NCI-H187 treated with DMSO at 0.1 percent for 48 hours (cell line): ENCODE data around the gene NPIPB6.

Source experiments
- DNase-seq: peaks from one replicate; lab custom pipeline; 2025; lab: John Stamatoyannopoulos, UW

Gene NPIPB6

DNA sequence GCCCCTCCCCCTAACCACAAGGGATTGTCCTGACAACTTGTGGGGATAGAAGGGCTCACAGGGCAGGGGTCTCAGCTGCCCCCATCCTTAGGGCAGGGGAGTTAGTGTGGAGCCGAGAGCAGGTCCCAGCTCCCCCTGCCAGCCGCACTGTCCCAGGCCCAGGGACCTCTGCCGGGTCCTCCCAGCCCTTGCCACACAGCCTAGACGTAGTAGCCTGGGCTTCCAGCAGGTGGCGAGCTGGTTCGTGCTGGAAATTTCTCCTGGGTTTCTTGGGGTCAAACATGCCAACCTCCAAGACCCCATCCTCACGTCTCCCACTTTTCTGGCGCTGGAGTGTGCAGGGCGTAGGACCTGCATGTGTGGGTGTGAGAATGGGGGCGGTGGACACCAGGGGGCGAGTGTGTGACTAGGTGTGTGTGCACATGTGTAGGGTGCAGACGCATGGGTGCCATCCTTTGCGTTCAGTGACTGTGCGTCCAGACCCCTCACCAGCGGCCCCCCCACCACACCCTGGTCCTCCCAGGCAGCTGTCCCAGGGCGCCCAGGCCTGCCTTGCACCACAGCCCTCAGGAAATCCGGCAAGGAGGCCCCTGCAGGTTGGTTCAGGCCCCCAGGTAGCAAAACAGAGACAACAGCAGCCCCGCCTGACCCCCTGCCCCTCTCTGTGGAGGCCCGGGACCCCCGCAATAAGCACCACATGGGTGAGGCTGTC, 41.5 kb downstream of the NPIPB6 start:
- DNase-seq, result no peak

DNA sequence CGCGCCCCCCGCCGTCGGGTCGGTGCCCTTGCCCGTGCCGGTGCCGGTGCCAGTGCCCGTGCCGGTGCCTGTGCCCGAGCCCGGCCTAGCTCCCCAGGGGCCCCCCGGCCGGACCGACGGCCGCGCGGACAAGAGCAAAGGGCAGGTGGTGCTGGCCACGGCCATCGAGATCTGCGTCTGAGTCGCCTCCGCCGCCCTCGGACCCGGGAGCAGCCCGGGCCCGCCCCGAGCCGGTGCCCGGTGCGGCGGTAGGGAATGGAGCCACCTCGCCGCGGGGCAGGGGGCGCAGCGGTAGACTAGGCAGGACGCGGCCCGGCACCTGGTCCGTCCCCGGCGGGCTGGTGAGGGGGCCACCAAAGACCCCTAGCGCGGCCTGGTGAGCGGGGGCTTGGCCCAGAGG, 42.6 kb downstream of the NPIPB6 start:
- DNase-seq, result no peak

DNA sequence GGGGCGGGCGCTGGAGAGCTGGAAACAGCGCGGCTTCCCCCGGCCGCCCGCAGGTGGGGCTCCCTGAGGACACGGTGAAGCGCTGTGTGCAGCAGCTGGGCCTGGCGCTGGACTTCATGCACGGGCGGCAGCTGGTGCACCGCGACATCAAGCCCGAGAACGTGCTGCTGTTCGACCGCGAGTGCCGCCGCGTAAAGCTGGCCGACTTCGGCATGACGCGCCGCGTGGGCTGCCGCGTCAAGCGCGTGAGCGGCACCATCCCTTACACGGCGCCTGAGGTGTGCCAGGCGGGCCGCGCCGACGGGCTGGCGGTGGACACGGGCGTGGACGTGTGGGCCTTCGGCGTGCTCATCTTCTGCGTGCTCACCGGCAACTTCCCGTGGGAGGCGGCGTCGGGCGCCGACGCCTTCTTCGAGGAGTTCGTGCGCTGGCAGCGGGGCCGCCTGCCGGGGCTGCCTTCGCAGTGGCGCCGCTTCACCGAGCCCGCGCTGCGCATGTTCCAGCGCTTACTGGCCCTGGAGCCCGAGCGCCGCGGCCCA, 43.2 kb downstream of the NPIPB6 start:
- DNase-seq, result no peak

DNA sequence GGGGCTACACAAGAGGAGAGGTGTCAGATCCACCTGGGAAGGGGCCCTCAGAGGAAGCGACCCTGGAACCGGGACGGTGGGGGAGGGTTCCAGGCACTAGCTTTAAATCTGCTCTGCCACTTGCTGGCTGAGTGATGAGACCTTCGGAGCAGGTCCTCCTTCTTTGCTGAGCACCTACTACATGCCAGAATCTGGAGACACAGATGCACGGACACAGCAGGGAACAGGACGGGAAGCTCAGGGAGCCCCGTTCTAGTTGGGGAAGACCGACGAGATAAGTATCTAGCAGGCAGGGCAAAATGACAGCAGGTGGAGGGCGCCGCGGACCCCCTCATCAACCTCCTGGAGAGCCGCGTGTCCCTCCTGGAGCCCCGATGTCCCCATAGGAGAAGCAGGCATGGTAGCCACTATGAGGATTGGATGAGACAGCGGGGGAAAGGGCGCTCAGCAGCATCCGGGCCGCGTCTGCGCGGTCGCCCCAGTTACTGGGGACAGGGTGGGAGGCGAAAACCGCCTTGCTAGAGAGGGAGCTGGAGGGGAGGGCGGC, 43.8 kb downstream of the NPIPB6 start:
- DNase-seq, result no peak

DNA sequence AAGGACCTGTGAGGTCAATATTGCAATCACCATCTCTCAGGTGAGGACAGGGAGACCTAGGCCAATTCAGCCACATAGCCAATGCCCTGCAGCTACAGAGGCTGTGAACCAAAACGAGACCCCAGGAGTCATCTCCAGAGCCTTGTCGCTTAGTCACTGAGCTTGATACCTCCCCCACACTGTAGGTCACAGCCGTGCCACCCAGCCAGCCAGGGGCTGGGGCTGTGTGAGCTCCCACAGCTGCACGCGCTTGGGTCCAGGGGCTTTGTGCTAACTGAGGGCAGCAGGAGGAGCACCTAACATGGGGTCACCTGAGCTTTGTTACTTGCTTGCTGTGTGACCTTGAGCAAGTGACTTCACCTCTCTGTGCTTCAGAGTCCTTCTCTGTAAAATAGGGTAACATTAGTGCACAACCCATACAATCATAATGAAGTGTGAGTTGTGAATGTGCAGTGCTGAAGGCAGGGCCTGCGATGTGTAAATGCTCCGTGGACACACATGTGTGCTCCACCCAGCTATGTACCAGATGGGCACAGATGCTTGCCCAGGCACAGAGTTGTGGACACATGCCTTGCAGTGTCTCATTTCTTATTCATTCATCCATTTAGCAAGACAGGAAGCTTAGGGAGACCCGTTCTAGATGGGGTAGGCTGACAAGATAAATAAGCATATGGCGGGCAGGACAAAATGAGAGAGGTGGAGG, 45.1 kb downstream of the NPIPB6 start:
- DNase-seq, result no peak

DNA sequence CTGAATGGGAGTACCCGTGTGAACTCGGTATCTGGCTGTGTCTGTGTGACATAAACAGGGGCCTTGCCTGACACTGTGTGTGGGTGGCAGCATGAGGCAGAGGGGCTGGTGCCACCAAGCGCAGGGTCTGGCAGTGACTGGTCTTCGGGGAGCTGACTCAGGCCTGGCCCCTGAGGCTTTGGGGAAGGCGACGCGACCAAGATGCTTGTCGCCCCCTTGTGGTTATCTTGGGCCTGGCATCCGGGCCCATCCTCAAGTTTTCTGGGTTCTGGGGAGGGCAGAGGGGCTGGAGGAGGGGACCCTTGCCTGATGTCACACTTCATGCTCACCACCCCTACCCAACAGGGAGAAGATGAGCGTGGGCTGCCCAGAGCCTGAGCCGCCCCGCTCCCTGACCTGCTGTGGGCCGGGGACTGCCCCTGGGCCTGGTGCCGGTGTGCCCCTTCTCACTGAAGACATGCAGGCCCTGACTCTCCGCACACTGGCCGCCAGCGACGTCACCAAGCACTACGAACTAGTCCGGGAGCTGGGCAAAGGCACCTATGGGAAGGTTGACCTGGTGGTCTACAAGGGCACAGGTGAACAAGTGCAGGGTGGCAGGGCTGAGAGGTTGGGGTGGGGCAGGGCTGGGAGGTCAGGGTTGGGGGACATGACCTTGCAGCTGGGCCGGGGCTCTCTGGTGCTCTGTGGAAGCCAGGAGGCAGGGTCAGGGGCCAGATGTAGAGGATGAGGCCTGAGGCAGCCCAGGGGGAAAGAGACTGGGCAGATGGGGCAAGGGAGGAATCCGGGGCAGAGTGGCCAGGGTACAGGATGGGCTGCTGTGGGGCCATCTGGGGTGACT, 46.0 kb downstream of the NPIPB6 start:
- DNase-seq, result no peak

DNA sequence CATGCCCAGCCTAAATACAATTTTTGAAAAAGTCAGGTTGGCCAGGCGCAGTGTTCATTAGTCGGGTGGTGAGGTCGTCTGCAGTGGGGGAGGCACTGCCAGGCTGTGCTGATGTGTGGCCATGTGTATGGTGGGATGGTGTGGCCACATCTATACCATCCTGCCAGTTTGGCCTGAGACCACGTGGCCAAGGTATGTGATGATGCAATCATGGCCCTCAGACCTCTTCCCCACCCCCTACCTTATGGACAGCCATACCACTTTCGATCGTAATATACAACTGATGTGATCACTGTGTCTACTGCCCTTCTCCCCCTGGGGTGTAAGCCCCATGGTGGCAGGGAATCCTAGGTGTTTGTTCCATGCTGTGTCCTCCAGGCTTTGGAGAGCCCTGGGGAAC, 47.3 kb downstream of the NPIPB6 start:
- DNase-seq, result no peak

DNA sequence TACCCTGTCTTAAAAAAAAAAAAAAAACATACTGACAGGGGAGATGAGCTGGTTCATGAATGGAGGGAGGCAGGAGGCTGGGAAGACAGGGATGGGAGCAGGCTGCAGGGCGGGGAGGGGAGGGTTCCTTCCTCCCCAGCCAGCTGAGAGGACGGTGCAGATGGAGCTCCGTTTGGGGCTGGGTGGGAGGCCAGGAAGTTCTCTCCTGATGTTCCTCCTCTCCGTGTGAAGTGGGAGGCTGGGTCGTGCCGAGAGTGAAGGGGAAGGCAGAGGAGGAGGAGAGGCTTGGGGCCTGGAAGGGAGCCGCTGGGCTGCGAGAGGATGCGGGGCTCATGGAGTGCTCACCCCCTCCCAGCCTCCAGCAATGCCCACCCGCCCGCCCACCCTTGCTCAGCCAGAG, 49.7 kb downstream of the NPIPB6 start:
- DNase-seq, result no peak

DNA sequence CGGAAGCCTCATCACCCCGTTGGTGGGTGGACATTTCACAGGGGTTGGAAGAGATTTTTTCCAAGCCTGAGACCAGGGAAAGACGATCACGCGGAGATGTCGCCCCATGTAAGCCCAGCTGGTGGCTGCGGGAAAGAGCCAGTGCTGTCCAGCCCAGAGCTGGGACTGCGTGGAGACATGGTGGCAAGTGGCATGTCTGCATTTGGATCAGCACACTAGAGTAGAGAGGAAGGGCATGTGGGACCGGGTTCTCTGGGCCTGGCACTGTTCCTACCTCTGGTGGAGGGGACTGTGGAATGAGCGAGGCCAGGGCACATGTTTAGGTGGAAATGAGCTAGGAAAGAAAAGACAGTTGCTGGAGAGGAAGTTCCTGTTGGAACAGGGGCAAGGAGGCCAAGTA, 51.0 kb downstream of the NPIPB6 start:
- DNase-seq, result no peak

DNA sequence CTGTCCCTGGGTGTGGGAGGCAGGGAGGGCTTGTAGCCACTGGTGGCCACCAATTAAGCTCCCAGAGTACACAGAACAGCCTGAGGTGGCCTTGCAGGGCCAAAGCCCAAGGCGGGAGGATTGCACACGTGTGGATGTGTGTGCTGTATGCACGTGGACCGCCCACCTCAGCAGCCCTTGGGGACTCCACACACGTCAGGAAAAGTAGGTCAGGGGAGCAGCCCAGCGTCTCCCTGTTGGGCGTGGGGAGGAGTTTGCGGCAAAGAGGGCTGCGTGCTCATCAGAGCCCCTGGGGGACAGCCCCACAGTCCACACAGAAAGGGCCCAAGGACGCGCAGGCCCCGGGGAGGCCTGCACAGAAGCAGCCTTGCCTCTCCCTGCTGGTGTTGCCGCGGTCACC, 51.4 kb downstream of the NPIPB6 start:
- DNase-seq, result no peak

DNA sequence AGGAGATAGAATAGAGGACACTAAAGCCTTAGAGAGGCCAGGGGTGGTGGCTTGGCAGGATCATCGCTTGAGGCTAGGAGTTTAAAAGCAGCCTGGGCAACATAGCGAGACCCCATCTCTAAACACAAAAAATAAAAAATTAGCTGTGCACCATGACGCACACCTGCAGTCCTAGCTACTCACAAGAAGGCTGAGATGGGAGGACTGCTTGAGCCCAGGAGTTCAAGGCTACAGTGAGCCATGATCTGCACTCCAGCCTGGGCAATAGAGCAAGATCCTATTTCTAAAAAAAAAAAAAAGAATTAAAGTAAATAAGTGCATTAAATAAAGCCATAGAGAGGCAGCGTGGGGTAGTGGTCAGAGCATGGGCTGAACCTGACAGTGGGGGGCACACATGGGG, 51.9 kb downstream of the NPIPB6 start:
- no peak for DNase-seq

DNA sequence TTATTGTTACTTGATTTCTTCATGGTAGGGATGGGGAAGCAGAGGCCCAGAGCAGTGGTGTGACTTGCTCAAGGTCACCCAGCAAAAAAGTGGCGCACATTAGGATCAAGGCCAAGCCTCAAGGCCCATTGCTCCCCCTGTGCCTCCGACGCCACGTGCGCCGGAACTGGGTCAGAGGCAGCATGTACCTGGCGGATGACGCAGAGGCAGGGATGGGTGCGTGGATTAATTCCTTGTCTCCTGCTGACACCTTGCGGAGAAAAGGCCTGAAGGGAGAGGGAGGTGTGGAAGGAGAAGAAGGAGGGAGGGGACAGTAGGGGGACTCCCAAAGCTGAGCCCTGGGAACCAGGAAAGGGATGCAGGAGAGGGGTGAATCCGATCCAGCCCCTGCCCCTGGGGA, 52.5 kb downstream of the NPIPB6 start:
- DNase-seq, result no peak

DNA sequence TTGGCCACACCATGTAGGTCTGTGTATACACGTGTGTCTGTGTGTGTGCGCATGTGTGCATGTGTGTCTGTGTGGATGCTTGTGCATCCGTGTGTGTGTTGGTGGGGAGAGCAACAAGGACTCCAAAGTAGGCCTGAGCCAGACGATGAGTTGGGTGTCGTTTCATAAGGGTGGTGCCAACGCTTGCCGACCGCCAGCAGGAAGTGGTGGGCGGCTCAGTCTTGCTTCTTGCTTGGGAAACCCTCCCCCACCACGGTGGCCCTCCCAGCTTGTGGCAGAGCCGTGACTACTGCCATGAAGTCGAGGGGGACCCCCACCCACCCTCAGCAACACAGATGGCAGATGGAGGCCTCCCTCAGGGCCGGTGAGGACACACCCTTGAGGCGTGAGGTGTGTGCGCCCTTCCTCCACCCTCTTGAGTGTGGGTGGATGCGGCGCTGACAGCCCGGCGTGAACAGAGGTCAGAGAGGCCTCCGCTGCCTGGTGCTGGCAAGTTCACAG, 53.4 kb downstream of the NPIPB6 start:
- no peak for DNase-seq

DNA sequence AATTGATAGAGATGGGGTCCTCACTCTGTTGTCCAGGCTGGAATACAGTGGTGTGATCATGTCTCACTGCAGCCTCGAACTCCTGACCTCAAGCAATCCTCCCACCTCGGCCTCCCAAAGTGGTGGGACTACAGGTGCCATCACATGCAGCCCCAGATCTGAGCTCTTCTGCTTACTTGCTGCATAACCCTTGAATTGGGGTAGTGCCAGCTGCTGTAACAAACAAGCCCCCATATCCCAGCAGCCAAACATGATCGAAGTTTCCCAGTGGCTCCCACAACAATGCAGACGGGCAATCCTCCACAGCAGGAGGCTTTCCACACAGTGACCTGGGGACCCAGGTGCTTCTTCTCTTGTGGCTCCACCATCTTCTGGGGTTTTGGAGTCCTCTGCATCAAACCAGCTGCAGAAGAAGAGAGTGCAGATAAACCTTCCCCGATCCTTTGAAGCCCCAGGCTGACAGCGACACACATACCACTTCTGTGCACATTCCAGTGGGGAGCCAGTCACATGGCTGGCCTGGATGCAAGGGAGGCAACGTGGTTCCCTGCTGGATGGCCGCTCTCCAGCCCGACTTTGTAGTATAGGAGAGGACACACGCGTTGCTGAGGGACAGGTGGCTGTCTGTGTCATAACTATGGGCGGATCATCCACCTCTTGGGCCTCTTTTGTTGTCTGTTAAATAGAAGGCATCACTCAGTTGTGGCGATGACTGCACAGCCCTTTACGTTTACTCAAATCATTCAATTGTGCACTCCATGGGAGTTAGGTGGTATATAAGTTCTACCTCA, 54.3 kb downstream of the NPIPB6 start:
- DNase-seq, result no peak

DNA sequence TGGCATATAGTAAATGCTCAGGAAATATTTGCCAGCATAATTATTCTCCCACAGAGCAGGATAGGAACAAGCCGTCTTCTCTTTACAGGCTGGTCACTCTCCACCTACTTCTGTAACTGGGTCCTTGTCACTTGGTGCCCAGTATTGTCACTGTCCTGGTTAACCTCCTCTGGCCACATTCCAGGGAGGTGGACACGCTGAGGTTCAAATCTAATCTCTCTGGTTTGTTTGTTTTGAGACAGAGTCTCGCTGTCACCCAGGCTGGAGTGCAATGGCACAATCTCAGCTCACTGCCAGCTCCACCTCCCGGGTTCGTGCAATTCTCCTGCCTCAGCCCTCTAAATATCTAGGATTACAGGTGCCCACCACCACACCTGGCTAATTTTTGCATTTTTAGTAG, 55.4 kb downstream of the NPIPB6 start:
- no peak for DNase-seq

DNA sequence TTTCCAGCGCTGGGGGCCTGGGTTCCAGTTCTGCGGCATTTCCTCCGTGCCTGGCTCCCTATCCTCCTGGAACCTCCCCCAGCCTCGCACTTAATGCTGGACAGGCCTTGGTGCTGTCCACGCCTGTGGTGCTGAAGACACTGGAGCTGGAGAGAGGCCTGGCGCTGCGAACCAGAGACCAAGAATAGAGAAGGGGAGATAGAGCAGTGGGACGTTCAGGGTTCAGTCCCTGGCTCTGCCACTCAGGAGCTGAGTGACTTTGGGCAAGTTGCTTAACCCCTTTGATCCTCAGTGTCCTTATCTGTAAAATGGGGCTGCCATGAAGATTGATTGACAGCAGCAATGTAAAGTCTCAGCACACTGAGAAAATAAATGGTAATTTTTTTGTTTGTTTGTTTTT, 59.1 kb downstream of the NPIPB6 start:
- DNase-seq, result no peak

DNA sequence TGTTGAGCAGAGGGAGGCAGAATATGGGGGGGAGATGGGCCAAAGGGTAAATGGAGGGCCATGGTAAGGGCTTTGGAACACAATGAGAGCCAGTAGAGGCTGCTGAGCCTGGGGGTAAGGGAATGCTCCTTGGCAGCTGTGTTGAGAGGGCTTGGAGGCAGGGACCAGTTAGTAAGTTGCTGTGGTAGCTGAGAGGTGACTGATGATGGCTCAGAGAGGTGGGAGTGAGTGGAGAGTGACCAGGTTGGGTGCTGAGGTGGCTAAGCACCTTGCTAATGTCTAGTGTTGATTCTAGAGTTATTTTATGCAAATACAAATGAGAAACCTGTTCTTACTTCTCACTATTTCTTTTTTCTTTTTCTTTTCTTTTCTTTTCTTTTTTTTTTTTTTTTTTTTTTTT, 60.2 kb downstream of the NPIPB6 start:
- DNase-seq, result no peak

DNA sequence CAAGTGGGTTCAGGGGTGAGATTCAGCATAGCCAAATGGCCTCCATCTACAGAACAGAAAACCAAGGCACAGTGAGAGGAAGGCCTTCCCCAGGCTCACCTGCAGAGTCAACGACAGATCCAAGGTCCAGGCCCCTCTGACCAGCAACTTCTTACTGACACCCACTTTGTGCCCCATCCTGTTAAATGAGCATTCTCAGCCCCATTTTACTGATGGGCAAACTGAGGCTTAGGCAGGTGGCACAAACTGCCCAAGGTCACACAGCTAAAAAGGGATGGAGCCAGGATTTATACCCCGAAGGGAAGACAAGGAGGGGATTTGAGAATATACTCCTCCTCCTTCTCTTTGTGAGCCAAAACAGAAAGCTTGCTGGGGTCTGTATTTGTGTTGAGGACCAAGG, 61.7 kb downstream of the NPIPB6 start:
- DNase-seq, result no peak

DNA sequence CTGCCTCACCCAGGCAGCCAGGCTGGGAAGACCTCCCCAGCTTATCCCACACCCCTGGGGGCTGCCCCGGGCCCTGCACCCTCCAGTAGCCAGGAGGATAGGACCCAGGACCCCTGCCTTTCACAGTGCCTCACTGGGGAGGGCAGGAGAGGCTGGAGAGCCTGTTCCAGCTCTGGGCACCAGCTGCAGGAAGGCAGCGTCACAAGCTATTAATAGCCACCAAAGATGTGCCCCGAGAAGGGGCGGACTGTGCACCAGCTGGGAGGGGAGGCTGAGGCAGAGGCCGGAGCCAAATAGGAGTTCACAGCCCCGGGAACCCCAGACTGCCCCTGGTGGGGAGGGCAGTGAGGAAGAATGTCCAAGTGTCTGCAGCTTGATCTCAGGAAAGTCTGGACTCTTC, 62.2 kb downstream of the NPIPB6 start:
- DNase-seq, result no peak

DNA sequence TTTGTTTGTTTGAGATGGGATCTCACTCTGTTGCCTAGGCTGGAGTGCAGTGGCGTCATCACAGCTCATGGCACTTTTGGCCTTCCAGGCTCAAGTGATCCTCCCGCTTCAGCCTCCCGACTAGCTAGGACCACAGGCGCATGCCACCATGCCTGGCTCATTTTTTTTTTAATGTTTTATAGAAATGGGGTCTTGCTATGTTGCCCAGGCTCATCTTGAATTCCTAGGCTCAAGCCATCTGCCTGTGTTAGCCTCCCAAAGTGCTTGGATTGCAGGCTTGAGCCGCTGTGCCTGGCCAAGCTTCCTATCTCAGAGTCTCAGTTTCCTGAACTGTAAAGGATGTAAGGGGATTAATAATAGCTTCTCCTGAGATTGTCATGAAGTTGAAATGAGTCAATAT, 63.0 kb downstream of the NPIPB6 start:
- DNase-seq, result no peak

DNA sequence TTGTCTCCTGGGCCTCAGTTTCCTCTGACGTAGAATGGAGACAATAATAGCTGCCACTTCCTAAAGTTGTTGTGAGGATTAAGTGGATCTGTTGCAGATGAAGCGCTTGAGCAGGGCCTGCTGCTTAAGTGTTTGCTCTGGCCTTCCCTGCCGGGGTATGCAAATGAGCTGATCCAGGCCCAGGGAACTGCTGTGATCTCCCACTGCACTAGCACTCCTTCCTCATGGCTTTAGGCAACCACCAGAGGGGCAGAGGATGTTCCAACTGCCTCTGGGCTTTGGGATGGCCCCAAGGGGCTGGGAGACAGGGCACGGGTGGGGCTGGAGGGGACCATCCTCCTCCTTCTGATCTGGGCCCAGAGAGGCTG, 64.8 kb downstream of the NPIPB6 start:
- no peak for DNase-seq
